GM19025 (cell line): ENCODE measurements around the gene DDRGK1.
"Not testable (repeated sequence)": the region's sequence is repeated elsewhere in the genome, so short reads cannot be mapped to it uniquely, and the experiment has no call there.

ENCODE experiments used
- ATAC-seq: cut with Tn5 transposase; IDR thresholded peaks from one replicate; pipeline ENCODE4 v1.9.1; 2021; ENCODE audit warnings: mild to moderate bottlenecking, low read depth, moderate library complexity; ENCODE audit not compliant: unreplicated experiment

The DDRGK1 gene

DNA sequence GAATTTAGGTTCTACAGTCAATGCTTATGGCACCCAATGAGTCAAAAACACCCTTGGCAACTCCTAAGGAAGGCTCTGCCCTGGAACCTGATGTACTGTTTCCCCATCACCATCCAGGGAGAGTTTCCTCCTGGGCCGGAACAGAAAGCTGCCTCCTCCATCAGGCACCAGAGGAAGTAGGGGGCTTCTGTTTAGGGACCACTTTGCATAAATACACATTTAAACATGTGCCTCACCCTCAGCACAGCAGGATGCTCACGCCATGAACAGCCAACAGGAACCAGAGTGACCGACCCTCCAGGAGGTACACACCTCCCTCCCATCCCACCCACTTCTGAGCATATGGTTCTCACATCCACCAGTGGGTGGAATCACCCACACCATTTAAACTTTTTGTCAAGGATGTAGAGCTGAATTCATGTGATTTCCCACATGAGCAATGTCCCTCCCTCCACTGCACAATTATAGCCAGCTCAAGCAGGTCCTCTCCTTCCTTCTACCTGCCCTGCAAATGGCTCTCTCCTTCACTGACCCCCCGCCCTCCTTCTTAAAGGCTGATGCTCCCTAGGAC is 14.8 kb downstream of the DDRGK1 start:
- ATAC-seq, result no peak

DNA sequence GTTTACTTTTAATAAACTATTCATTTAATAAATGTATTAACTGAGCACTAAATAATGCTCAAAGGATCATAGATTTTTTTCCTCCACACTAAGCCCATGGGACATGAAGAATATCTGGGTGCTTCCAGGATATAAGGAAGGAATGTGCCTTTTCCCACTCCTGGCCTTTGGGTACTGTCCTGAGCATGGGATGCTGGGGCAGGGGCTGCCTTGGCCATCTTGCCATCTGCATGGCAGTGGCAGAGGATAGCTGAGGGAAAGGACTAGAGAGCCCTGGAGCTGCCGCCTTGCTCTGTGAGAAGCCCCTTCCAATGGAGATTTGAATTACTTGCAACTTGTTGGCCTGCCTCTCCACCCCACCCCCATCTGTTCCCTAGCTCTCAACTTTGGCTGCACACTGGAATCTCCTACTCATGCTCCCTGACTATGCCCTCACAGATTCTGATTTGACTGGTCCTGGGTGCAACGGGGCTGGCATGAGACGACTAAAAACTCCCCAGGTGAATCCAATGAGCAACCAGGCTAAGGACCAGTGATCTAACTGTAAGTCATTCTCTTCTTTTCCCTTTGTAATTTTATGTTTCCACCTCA is 15.6 kb downstream of the DDRGK1 start:
- ATAC-seq, result no peak

DNA sequence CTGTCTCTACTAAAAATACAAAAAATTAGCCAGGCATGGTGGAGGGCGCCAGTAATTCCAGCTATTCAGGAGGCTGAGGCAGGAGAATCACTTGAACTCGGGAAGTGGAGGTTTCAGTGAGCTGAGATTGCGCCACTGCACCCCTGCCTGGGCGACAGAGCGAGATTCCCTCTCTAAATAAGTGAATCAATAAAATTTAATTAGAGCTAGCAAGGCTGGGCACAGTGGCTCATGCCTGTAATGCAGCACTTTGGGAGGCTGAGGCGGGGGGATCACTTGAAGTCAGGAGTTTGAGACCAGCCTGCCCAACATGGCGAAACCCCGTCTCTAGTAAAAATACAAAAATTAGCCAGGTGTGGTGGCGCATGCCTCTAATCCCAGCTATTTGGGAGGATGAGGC is 16.6 kb downstream of the DDRGK1 start:
- not testable (repeated sequence) for ATAC-seq

DNA sequence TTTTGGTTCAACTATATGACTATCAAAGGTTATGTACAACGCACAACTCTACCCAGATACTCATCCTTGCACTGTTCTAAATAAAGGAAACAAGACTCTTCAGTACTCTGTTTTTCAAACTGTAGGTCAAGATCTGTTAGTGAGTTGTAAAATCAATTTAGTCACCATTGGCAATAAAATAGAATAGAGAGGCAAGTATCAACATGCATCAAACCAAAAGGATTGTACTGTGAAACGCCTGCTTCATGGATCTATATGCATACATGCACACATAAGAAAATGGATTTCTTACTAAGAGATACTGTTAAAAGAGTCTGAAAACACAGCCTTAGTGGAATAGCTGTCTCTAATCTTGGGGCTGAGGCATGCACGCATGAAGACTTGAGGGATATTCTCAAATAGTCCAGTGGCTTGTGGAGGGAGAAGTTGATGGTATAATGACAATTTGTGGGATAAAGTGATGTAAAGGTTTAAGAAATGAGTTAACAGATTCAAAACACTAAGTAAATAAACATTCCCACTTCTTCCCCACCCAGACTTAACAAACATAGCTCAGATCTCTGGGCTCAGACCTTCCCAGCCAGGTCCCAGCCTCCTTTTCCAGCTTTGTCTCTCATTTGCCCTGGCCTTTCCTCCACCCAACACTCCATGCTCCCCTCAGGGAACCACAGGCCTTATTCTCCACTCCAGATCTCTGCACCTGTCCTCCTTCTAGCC is 20.4 kb downstream of the DDRGK1 start:
- no peak for ATAC-seq

DNA sequence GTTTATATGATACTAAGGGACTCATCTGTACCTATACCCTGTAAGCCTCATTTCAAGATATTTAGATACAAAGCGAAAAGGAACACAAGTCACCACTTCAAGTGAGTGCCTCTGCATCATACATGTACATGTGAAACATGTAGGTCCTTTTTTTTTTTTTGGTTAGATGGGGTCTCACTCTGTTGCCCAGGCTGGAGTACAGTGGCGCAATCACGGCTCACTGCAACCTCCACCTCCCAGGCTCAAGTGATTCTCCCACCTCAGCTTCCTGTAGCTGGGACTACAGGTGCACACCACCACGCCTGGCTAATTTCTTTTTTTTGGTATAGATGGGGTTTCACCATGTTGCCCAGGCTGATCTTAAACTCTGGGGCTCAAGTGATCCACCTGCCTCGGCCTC is 22.1 kb downstream of the DDRGK1 start:
- ATAC-seq, result not testable (repeated sequence)

DNA sequence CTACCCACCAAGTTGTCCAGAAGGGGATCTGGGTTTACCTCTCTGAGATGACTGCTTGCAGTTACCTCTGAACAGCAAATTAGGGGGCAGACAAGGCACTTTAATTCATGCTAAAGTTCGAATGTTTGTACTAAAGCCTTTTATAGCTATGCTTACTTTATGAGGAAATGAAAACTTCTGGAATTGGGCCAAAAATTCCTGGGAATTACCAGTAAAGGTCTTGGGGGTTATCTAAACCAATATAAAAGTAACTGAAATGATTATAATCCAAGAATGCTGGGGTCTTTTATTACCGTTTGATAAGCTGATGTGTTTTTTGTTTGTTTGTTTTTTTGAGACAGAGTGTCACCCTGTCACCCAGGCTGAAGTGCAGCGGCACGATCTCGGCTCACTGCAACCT is 23.2 kb downstream of the DDRGK1 start:
- ATAC-seq, result no peak

DNA sequence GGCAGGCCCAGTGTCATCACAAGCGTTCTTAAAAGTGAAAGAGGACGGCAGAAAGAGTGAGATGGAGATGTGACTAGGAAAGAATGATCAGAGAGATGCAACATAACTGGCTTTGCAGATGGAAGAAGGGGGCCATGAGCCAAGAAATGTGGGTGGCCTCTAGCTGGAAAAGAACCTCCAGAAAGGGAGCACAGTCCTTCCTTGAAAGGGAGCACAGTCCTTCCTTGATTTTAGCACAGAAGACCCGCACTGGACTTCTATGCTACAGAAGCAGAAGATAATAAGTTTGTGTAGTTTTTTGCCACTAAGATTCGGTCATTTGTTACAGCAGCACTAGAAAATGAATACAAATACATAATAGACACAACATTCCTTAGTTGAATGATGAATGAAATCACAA is 24.2 kb downstream of the DDRGK1 start:
- ATAC-seq, result no peak

DNA sequence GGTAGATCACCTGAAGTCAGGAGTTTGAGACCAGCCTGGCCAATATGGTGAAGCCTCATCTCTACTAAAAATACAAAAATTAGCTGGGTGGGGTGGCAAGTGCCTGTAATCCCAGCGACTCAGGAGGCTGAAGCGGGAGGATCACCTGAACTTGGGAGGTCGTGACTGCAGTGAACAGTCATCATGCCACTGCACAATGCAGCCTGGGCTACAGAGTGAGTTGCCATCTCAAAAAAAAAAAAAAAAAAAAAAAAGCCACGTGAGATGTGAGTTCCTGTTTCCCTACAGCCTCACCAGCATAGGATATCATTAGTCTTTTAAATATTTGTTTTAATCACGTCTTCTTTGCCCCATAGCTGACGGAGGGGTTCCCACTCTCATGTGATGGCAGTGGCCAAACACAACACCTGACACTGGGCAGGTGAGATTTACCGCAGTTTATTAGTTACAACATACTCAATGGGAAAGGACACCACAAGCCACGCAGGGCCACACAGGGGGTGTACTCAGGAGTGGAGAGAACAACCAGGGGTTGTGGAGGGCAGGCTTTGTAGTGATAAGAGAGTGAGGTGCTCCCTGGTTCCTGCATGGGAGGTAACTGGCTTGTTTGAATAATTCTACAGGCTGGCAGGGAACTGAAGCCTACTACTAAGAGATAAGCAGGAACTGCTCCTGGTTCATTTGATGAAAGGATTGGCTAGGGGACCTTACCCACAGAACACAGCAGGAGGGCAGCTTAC is 26.6 kb downstream of the DDRGK1 start:
- no peak for ATAC-seq

DNA sequence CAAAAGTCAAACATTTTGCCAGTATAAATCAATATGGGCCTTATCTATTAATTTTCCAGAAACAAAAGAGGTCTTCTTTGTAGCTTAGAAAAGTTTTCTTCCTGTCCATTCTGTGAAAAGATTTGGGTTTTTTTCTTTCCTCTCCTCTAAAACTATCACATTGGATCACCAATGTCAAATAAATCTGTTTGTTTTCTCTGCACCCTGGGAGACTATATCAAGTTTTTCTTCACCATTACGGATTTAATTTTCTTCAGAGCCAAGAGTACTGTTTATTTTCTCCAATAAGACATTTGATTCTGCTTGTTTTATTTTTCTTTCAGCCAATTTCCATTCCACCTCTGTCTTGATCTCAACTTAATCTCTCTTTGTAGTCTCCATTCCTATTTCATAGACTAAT is 29.2 kb downstream of the DDRGK1 start:
- no peak for ATAC-seq

DNA sequence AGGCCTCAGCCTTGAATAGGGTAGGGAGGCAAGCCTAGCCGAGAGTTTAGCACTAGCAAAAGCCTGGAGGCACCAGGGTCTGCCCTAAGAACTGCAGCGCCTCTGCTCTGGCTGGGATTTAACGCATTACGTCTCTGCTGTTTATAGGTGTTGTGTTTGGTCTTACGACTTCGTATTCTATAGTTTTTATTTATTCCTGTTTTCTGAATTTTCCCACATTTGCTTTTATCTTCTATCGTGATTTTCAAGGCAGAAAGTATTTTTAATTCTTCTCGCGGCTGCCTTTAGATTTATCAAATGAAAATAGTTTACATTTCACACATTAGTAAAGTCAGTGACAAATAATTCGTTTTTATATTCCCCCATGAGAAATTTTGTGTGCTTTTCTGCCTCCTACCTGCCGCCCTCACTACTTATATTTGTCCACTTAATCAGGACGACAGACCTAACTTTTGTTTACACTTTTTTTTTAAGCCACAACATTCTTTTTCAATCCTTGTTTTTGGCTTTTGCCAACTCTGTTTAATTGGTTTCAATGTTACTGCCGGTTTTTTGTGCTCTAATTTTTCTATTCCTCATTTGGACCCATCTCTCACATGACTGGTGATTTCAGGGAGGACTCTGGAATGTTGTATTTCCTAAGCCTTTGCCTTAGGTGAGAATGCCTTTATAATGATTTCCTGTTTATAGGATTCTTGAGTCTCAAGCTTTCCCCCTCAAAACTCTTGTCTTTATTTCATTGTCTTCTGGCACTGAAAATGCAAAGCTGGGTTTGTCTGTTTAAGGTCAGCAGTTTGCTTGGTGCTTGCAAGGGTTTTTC is 29.8 kb downstream of the DDRGK1 start:
- ATAC-seq, result no peak

DNA sequence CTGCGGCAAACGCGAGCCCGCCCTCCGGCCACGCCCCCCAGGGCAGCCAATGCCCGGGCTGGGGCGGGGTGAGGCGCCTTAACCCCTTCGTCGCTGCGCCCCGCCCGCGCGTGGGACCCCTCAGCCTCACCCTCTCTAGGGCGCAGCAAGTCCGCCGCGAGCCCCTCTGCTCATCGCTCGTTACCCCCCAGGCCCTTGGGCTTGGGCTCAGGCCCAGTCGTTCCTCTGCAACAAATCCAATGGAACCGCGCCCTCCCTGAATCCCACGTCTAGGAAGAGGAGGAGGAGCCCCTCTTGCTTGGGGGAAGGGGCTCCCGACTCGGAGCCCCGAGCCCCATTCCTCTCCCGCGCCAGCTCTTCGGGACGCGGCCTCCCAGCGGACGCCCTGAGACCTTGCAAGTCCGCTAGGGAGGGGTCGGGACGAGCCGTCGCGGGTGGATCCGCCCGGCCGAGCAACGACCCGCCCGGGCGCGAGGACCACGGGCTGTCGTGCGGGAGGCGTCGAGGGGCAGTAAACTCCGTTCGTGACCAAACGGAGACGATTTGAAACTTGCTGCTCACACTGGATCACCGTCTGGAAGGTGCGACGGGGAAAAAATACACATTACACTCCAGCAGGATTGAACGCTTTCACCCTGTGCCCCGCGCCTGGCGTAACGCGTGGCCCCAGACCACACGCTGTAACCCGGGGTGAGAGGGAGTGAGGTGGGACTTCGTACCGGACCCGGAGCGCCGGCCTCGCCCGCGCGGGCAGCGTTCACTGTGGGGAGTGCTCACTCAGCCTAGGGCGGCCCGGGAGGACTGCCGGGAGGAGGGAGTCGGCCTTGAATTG is 30.7 kb downstream of the DDRGK1 start:
- ATAC-seq, result peak; percentile 37

DNA sequence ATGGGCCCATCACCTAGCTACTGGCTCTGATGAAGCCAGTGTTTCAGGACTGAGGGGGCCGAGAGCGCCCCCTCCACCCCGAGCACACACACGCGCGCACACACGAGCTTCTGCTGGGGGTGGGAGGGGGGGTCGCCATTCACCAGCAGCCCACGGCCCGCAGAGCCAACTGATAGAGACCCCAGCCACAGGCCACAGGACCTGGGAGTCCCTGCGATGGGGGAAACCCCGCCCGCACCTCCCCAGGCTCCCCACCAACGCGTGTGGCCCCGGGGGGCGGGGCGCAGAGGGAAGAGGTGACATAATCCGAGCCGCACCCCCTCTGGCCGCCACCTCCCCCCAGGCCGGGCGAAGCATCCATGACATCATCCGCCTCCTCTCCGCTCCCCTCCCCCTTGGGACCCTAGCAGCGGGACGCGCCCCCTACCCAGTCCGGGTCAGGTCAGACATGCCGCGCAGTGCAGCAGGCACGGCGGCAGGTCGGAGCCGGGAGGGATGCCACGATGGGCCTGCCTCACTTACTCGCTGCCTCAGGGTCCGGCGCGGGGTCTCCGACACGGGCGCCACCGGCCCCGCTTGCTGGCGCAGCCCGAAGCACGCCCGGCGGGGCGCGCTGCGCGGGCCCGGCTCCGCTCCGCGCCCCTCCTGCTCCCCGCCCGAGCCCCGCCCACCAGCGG is 31.4 kb downstream of the DDRGK1 start, which contains the start of gene LZTS3:
TSS of gene LZTS3 (minus strand) at position 617 of the 677 bp plus-strand sequence. CDS start 6,386 bp downstream, outside the sequence.
- peak; percentile 87 for ATAC-seq

DNA sequence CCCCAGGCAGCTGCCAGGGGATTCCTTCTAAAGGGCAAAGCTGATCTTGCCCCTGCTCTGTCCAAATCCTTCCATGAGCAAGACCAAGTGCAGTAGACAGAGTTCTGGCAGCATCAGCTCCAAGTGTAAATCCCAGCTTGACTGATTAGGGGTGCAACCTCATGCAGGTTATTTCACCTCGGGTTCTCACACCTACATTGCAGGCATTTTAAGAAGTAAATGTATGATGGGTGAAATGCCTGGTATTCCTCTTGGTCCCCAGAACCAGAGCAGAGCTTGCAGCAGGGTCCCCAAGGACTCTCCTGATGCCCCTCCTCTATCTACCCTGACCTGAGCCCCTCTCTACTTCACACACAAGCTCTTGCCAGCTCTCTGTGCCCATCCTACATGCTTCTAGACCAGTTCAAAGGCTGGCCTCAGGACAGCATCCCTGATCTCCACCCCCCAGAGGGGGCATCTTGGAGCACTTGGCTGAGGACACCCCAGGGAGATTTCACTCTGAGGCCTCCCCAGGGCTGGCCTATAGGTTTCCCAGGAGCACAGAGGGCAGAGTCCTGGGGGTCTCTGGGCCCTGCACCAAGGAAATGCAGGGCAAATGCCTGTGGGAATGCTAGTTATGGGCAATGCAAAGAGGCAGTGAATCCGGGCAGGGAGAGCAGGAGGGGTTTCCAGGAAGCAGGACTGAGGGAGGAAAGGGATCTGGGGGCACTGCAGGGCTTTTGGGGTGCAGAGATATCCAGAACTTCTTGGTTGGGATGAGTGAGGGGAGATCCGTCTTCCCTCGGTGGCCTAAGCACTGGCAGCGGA is 32.2 kb downstream of the DDRGK1 start:
- ATAC-seq, result no peak

DNA sequence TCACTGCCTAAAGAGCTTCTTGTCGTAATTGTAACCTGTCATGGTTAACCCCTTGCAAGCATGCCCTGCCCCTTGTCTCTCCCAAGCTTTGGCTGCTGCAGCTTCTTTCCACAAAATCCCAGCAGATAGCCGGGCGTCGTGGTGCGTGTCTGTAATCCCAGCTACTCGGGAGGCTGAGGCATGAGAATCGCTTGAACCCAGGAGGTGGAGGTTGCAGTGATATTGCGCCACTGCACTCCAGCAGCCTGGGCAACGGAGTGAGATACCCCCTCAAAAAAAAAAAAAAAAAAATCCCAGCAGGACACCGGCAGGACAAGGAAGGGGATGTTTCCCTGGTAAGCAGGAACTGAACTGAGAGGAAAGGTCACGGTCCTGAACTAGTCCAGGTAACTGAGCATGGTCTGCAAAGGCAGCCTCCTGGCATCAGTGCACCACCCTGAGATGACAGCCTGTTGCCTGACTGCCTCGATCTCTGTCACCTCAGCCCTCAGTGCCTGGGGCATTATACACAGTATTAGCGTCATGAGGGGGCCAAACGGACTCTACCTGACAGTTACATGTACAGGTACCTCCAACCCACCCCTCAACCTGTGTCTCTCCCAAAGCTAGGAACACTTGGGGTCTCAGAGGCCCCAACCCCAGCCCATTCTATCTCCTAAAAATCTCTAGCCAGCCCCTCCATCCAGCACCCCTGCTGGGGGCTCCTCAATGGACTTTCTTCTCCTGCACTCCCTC is 32.9 kb downstream of the DDRGK1 start:
- no peak for ATAC-seq

DNA sequence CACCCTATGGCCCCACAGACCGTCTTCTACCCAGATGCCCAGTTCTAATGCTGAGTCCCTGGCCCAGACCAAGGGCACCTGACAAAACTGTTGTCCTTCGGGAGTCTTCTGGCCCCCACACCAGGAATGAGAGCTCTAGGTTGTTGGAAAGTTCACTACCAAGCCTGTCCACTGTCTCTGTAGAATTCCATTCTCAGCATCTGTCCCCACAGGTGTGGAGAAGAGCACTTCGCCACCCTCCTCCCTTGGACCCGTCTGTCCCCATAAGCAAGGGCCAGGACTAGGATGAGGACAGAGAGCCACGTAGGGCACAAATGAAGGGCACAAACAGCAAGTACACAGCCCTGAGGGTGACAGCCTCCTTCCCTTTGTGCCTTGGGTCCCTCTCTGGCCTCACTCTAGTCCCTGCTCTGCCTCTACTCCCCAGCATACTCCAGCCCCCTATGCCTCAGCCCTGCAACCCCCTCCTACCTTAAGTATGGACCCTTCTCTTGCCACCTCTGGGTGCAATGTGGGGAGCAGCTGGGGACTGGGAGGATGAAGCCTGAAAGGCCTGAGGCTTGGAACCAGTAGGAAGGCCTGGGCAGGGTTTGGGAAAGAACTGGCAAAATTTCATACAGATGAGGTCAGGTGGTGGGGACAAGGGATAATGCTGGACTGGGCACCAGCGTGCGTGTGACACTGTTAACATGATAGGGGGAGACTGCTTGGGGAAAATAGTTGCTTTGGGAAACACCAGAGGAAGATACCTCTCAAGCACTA is 35.5 kb downstream of the DDRGK1 start:
- ATAC-seq, result no peak

DNA sequence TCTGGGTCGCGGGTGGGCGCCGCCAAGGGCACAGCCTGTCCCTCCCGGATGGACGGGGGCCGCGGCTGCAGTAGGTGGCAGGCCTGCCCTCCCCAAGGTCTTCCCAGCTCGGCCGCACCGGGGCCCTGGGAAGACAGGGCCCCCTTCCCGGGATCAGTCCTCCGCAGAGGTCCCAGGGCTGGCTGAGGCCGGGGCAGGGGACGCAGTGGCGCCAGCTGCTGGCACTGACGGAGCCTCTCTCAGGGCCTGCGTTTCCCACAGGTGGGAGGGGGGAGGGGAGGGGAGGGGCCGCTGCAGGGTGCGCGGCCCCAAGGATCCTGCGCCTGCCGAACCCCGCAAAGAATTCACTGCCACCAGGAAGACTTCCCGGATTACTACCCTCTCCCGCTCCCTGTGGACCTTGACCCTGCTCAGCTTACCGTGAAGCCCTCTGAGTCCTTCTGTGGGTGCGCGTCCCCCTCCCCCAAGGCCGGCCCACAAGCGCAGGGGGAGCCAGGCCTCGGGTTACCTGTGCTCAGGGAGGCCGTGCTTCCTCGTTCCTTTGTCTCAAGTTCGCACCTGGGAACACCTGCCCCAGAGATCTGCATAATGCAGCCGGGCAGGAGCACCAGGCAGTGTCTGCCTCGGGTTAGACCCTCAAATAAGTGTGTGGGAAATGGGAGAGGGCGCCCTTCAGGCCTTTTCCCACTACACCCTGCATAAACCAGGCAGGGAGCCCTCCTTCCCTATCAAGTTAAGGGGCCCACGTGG is 36.2 kb downstream of the DDRGK1 start:
- no peak for ATAC-seq
